EH (cell line): Measurements from ENCODE around the gene VWF.
"Not testable (repeated sequence)": the region's sequence is repeated elsewhere in the genome, so short reads cannot be mapped to it uniquely, and the experiment has no call there.

Experiments
- DNase-seq: peaks from one replicate; pipeline ENCODE4 v3.0.0-alpha.2; 2015; ENCODE audit warnings: low read depth

VWF gene

GRCh38 chr12:6032726-6033125 is 91.7 kb downstream of the VWF start:
- no peak for DNase-seq

- no peak for DNase-seq
Observed at GRCh38 chr12:6031001-6031400, 93.5 kb downstream of the VWF start.

- no peak for DNase-seq
Observed at GRCh38 chr12:6030081-6030480, 94.4 kb downstream of the VWF start.

- no peak for DNase-seq
Observed at GRCh38 chr12:6029401-6029800, 95.1 kb downstream of the VWF start.

GRCh38 chr12:6026998-6027397 is 97.5 kb downstream of the VWF start:
- DNase-seq: no peak

- not testable (repeated sequence) for DNase-seq
Observed at GRCh38 chr12:6025703-6026298, 98.7 kb downstream of the VWF start.

GRCh38 chr12:6024066-6024465 is 100.4 kb downstream of the VWF start:
- DNase-seq: not testable (repeated sequence)

GRCh38 chr12:6020930-6021329 is 103.5 kb downstream of the VWF start:
- DNase-seq: peak; percentile 20

GRCh38 chr12:6020511-6020910 is 104.0 kb downstream of the VWF start:
- DNase-seq: not testable (repeated sequence)

GRCh38 chr12:6019256-6019655 is 105.2 kb downstream of the VWF start:
- not testable (repeated sequence) for DNase-seq

- DNase-seq: no peak
Observed at GRCh38 chr12:6018265-6018664, 106.2 kb downstream of the VWF start.

- no peak for DNase-seq
Observed at GRCh38 chr12:6016756-6017155, 107.7 kb downstream of the VWF start.

GRCh38 chr12:6016004-6016403 is 108.5 kb downstream of the VWF start:
- DNase-seq: not testable (repeated sequence)

- DNase-seq: not testable (repeated sequence)
Observed at GRCh38 chr12:6015271-6015670, 109.2 kb downstream of the VWF start.

- not testable (repeated sequence) for DNase-seq
Observed at GRCh38 chr12:6010631-6011350, 113.7 kb downstream of the VWF start.

GRCh38 chr12:5997260-5997659 is 127.2 kb downstream of the VWF start:
- no peak for DNase-seq

- no peak for DNase-seq
Observed at GRCh38 chr12:5996459-5996858, 128.0 kb downstream of the VWF start.

- DNase-seq: no peak
Observed at GRCh38 chr12:5989621-5990020, 134.8 kb downstream of the VWF start.

- DNase-seq: peak; percentile 74
Observed at GRCh38 chr12:5988659-5989116, 135.8 kb downstream of the VWF start.

GRCh38 chr12:5988088-5988487 is 136.4 kb downstream of the VWF start:
- no peak for DNase-seq

GRCh38 chr12:5987573-5987972 is 136.9 kb downstream of the VWF start:
- no peak for DNase-seq

GRCh38 chr12:5985471-5985870 is 139.0 kb downstream of the VWF start:
- no peak for DNase-seq

GRCh38 chr12:5984873-5985272 is 139.6 kb downstream of the VWF start:
- DNase-seq: no peak

- no peak for DNase-seq
Observed at GRCh38 chr12:5982106-5982505, 142.4 kb downstream of the VWF start.
